ENCODE results near the gene DDX17.

DNA sequence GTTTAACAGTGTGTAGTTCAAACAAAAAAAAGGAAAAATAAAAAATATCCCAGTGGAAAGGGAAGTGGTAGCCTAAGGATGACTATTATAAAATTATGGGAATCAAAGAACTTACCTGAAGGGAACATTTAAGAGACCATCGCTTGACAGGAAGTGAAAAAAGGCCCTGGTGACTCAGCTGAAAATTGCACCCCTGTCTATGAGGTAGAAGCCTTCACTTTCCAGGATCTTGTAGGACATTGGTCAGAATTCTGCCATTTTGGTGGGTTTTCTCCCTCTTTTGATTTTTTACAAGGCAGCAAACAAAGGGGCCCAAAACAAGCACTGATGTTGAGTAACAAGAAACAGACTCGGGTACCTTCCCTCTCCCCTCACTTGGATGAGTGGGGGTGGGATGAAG is 15.6 kb downstream of the DDX17 start:
- TF ChIP-seq, protein P1, sequence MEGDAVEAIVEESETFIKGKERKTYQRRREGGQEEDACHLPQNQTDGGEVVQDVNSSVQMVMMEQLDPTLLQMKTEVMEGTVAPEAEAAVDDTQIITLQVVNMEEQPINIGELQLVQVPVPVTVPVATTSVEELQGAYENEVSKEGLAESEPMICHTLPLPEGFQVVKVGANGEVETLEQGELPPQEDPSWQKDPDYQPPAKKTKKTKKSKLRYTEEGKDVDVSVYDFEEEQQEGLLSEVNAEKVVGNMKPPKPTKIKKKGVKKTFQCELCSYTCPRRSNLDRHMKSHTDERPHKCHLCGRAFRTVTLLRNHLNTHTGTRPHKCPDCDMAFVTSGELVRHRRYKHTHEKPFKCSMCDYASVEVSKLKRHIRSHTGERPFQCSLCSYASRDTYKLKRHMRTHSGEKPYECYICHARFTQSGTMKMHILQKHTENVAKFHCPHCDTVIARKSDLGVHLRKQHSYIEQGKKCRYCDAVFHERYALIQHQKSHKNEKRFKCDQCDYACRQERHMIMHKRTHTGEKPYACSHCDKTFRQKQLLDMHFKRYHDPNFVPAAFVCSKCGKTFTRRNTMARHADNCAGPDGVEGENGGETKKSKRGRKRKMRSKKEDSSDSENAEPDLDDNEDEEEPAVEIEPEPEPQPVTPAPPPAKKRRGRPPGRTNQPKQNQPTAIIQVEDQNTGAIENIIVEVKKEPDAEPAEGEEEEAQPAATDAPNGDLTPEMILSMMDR (conservative IDR thresholded peaks at IDR 0.05; ENCODE audit: low read depth, low read length): no peak
- TF ChIP-seq POLR2A (IDR thresholded peaks at IDR 0.05; ENCODE audit: low read depth, low read length): no peak
- no peak for TF ChIP-seq MAFK (IDR thresholded peaks at IDR 0.05; ENCODE audit: low read depth, low read length)
- TF ChIP-seq CEBPB (IDR thresholded peaks at IDR 0.05; ENCODE audit: low read depth, low read length): no peak
